ENCODE data around the gene HOTAIR. TPM values are rescaled to one million over a fixed set of nuclear protein-coding genes. Genes with fewer than 3 reads are reported as not detected.

HOTAIR gene
- total RNA-seq, 1 donor from 2014 or later: not detected

DNA sequence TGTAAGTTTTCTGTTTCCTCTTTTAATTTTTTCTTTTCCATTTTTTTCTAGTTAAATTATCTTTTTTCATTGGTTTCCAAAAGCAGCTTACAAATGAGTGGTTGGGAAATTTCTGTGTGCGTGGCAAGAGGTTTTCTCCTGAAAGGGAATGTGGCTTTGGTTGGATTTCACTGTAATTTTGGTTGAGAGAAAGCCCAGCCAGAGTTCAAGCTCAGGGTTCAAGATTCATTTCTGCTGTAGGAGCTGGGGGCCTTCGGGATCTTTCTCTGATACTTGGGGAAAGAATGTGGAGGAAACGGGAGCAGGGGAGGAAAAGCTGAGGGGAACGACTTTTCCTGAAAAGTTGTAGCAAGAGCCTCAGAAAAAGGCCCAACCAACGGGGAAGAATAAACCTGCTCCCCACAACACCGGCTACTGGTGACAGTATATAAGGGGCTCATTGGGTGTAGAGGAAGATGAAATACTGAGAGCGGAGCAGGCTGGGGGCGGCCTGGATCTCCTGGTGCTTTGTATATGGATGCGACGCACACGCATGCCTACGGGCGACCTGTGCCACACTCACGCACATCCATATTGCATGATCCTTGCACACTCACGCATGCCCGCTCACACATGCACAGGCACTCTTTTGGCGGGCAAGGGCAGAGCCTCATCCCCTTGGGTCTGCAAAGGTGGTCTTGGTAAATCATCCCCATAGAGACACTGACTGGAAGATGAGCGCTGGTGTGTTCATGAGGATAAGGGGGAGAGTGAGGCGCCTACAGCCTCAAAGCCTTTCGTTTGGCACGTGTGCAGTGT is 12.1 kb upstream of the HOTAIR start:
- Mint-ChIP-seq H3K27me3 (ENCODE audit: low read depth) (peaks cover 100% of the 10 kb centered on the region), H3K4me1 (peaks cover 8% of the 10 kb centered on the region), H3K27ac (ENCODE audit: unreplicated experiment) (no peak overlapping the region), H3K4me3 (peak overlapping the region; percentile 54), H3K9me3 (no peaks in the 10 kb centered on the region), H3K36me3 (ENCODE audit: low read depth) (peaks cover 3% of the 10 kb centered on the region)
- TF ChIP-seq, protein P1, sequence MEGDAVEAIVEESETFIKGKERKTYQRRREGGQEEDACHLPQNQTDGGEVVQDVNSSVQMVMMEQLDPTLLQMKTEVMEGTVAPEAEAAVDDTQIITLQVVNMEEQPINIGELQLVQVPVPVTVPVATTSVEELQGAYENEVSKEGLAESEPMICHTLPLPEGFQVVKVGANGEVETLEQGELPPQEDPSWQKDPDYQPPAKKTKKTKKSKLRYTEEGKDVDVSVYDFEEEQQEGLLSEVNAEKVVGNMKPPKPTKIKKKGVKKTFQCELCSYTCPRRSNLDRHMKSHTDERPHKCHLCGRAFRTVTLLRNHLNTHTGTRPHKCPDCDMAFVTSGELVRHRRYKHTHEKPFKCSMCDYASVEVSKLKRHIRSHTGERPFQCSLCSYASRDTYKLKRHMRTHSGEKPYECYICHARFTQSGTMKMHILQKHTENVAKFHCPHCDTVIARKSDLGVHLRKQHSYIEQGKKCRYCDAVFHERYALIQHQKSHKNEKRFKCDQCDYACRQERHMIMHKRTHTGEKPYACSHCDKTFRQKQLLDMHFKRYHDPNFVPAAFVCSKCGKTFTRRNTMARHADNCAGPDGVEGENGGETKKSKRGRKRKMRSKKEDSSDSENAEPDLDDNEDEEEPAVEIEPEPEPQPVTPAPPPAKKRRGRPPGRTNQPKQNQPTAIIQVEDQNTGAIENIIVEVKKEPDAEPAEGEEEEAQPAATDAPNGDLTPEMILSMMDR (conservative IDR thresholded peaks at IDR 0.05): no peak
- no peak for DNase-seq (ENCODE audit: low read depth, low spot score)

DNA sequence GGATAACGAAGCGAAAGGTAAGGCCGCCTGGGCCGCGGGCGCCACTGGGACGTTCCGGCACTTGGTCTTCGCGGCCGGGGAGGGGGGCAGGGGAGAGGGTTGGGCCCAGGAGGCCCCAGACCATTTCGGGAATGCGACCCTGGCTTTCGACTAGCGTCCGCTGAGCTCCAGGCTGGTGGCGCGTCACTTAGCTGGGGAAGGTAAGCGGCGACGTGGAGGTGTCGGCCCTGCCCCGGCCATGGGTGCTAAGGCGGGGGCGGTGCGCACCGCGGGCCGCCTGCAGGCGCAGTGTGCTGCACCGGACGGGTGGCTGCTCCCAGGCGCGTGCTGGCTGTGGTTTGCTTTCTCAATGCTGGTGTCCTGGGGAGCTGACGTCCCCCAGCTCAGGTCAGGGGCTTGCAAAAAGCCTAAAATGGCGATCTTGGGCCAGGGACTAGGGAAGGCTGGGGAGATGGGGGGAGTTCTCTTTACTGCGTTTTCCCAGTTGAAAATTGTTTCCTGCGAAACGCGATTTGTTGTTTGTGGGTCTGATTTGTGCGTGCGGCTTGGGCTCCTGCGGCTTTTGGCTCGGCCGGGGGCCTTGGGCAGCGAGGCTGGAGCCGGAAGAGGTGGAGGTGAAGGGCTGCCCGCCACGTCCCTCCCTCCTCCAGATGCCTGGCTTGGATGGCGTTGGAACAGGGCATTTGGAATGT is 11.4 kb upstream of the HOTAIR start:
- DNase-seq (ENCODE audit: low read depth, low spot score): no peak
- Mint-ChIP-seq H3K27me3 (ENCODE audit: low read depth) (peaks cover 100% of the 10 kb centered on the region), H3K4me1 (peaks cover 8% of the 10 kb centered on the region), H3K27ac (ENCODE audit: unreplicated experiment) (no peak overlapping the region), H3K4me3 (peak overlapping the region; percentile 17), H3K36me3 (ENCODE audit: low read depth) (peaks cover 3% of the 10 kb centered on the region), H3K9me3 (no peaks in the 10 kb centered on the region)
- TF ChIP-seq, protein P1 (conservative IDR thresholded peaks at IDR 0.05): no peak

DNA sequence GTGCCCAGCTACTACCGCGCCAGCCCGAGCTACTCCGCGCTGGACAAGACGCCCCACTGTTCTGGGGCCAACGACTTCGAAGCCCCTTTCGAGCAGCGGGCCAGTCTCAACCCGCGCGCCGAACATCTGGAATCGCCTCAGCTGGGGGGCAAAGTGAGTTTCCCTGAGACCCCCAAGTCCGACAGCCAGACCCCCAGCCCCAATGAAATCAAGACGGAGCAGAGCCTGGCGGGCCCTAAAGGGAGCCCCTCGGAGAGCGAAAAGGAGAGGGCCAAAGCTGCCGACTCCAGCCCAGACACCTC is 10.9 kb upstream of the HOTAIR start:
- DNase-seq (ENCODE audit: low read depth, low spot score): no peak
- Mint-ChIP-seq H3K9me3 (no peaks in the 10 kb centered on the region), H3K27me3 (ENCODE audit: low read depth) (peaks cover 100% of the 10 kb centered on the region), H3K27ac (ENCODE audit: unreplicated experiment) (no peak overlapping the region), H3K4me1 (peaks cover 8% of the 10 kb centered on the region), H3K4me3 (peak overlapping the region; percentile 68), H3K36me3 (ENCODE audit: low read depth) (peaks cover 3% of the 10 kb centered on the region)
- TF ChIP-seq, protein P1 (conservative IDR thresholded peaks at IDR 0.05): no peak

DNA sequence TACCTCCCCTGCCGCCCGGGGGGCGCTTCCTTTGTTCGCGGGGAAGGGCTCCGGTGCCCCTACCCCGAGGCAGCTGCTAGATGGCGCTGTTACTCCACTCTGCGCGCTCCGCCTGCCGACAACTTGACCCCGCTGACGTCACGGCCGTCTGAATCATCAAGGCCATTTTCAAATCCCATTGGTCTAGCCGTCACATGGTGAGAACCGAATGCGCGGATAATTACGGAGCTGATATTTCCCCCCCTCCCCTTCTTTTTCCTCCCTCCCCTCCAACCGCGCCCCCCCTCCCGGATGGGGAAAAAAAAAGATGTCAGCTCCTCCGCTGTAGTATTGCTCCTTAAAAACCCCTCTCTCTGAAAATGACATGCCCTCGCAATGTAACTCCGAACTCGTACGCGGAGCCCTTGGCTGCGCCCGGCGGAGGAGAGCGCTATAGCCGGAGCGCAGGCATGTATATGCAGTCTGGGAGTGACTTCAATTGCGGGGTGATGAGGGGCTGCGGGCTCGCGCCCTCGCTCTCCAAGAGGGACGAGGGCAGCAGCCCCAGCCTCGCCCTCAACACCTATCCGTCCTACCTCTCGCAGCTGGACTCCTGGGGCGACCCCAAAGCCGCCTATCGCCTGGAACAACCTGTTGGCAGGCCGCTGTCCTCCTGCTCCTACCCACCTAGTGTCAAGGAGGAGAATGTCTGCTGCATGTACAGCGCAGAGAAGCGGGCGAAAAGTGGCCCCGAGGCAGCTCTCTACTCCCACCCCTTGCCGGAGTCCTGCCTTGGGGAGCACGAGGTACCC is 10.3 kb upstream of the HOTAIR start, which contains the start of gene HOXC10:
Gene HOXC10 (plus strand): TSS at position 246 of the 791 bp plus-strand sequence. CDS start 114 bp downstream, at position 360.
- H3K4me3 Mint-ChIP-seq: peak within 1 kb of the TSS; percentile 68
- H3K27me3 Mint-ChIP-seq (ENCODE audit: low read depth): peaks cover 100% of the 10 kb centered on the region
- DNase-seq (ENCODE audit: low read depth, low spot score): peak; percentile 76
- H3K9me3 Mint-ChIP-seq: no peaks in the 10 kb centered on the region
- H3K27ac Mint-ChIP-seq (ENCODE audit: unreplicated experiment): no peak within 1 kb of the TSS
- H3K4me1 Mint-ChIP-seq: peaks cover 8% of the 10 kb centered on the region
- peaks cover 3% of the 10 kb centered on the region for H3K36me3 Mint-ChIP-seq (ENCODE audit: low read depth)
- TF ChIP-seq, protein P1 (conservative IDR thresholded peaks at IDR 0.05): peak; percentile 70

DNA sequence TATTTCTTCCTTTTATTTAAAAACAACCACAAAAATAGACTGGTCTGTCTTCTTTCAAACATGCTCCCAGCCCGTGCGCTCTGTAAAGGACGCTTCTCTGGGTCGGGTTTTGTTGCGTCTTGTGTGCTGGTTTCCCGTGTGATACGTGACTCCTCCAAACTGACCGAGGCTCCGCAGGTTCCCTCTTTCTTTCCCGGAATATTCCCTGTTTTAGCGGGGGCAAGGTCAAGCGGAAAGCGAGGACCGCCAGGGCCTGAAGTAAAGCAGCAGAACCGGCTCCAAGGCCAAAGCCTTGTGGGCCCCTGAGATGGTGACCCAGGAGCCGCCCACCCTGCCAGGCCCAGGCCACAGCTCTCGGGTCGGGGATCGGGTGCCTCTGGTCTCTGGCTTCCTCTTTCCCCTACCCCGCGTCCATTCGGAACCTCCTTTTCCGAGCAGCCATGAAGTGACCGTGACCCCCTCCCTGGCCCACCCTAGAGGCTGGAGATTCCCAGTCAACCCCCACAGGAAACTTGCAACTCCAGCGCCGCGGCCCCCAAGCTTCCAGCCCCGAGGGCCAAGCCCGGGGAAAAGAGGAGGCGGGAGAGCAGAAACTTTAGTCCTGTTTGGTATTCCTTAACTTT is 9.3 kb upstream of the HOTAIR start:
- no peaks in the 10 kb centered on the region for H3K9me3 Mint-ChIP-seq
- DNase-seq (ENCODE audit: low read depth, low spot score): no peak
- H3K4me3 Mint-ChIP-seq: no peak overlapping the region
- peaks cover 3% of the 10 kb centered on the region for H3K36me3 Mint-ChIP-seq (ENCODE audit: low read depth)
- H3K27ac Mint-ChIP-seq (ENCODE audit: unreplicated experiment): no peak overlapping the region
- H3K4me1 Mint-ChIP-seq: peaks cover 3% of the 10 kb centered on the region
- TF ChIP-seq, protein P1 (conservative IDR thresholded peaks at IDR 0.05): no peak
- peaks cover 100% of the 10 kb centered on the region for H3K27me3 Mint-ChIP-seq (ENCODE audit: low read depth)
